DOHH2 (cell line): ENCODE measurements around the gene LPAR5.

Source experiments
- EZH2phosphoT487 ChIP-seq: fragments of 200-600 bp; sonication (generic); IDR thresholded peaks from 2 replicates; pipeline ENCODE4 v1.6.1; 2017; ENCODE audit warnings: borderline replicate concordance, mild to moderate bottlenecking, antibody characterized with exemption, low read length, moderate library complexity, mixed read lengths
- TF ChIP-seq, protein P1 (sequence below): fragments of 200-600 bp; sonication (generic); IDR thresholded peaks from one replicate; pipeline ENCODE4 v1.5.1; 2014; ENCODE audit warnings: antibody characterized with exemption, mild to moderate bottlenecking, low read depth, low read length; ENCODE audit not compliant: poor library complexity, severe bottlenecking

GRCh38 chr12:6644257-6644596 lies 8.5 kb upstream of the LPAR5 start:
- TF ChIP-seq, protein P1, sequence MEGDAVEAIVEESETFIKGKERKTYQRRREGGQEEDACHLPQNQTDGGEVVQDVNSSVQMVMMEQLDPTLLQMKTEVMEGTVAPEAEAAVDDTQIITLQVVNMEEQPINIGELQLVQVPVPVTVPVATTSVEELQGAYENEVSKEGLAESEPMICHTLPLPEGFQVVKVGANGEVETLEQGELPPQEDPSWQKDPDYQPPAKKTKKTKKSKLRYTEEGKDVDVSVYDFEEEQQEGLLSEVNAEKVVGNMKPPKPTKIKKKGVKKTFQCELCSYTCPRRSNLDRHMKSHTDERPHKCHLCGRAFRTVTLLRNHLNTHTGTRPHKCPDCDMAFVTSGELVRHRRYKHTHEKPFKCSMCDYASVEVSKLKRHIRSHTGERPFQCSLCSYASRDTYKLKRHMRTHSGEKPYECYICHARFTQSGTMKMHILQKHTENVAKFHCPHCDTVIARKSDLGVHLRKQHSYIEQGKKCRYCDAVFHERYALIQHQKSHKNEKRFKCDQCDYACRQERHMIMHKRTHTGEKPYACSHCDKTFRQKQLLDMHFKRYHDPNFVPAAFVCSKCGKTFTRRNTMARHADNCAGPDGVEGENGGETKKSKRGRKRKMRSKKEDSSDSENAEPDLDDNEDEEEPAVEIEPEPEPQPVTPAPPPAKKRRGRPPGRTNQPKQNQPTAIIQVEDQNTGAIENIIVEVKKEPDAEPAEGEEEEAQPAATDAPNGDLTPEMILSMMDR: no peak
- TF ChIP-seq EZH2phosphoT487: no peak
